Measurements from ENCODE around the gene BIRC7.

The BIRC7 gene

DNA sequence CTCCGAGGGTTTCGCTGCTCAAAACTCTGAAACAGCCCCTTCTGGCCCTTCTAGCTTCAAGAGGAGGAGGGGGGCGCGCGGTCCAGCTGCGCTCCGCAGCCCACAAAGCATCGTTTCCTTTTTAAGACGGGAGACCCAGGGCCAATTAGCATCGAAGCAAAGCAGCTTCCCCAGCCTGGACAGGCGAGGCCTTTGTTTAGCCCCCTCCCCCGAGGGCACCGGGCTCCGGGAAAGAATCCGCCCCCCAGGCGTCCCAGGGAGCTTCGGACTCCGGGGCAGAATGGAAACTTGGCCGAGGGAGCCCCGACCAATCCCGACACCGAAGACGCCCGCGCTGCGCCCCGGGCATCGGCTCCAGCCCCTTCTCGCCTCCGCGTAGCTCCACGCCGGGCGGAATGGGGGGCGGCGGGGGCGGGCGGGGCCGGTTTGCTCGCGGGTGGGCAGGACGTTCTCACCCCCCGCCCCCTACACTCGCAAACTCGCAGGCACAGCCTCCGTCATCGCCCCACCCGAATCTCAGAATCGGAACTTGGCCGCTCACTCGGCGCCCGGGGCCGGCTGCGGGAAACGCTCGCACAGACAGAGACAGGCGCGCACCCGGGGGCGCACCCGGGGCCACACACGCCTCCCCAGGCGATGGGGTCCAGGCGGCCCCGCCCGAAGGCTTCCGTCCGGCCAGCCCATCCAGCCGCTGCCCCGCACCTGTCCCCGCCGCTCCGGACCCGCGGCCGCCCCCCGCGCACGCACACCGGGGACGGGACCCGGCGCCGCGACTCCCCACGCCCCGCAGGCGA lies 17.9 kb downstream of the BIRC7 start:
- H3K4me3 ChIP-seq (ENCODE audit: low read length): no peak overlapping the region; the same call in 1 of the 2 replicates
- DNase-seq (ENCODE audit: low read depth): no peak

GRCh38 chr20:63254232-63254605 lies 18.5 kb downstream of the BIRC7 start, which contains the start of gene NKAIN4:
Gene NKAIN4, minus strand, starts transcription at chr20:63254463. Its CDS starts 13 bp downstream, at chr20:63254450.
- TF ChIP-seq, protein P1, sequence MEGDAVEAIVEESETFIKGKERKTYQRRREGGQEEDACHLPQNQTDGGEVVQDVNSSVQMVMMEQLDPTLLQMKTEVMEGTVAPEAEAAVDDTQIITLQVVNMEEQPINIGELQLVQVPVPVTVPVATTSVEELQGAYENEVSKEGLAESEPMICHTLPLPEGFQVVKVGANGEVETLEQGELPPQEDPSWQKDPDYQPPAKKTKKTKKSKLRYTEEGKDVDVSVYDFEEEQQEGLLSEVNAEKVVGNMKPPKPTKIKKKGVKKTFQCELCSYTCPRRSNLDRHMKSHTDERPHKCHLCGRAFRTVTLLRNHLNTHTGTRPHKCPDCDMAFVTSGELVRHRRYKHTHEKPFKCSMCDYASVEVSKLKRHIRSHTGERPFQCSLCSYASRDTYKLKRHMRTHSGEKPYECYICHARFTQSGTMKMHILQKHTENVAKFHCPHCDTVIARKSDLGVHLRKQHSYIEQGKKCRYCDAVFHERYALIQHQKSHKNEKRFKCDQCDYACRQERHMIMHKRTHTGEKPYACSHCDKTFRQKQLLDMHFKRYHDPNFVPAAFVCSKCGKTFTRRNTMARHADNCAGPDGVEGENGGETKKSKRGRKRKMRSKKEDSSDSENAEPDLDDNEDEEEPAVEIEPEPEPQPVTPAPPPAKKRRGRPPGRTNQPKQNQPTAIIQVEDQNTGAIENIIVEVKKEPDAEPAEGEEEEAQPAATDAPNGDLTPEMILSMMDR (conservative IDR thresholded peaks at IDR 0.05; ENCODE audit: low read length): no peak
- no peak for DNase-seq (ENCODE audit: low read depth)
- no peak within 1 kb of the TSS; the same call in 1 of the 2 replicates for H3K4me3 ChIP-seq (ENCODE audit: low read length)

More for the DNA sequence above, 17.9 kb downstream of the BIRC7 start:
- TF ChIP-seq, protein P1 (conservative IDR thresholded peaks at IDR 0.05; ENCODE audit: low read length): no peak

DNA sequence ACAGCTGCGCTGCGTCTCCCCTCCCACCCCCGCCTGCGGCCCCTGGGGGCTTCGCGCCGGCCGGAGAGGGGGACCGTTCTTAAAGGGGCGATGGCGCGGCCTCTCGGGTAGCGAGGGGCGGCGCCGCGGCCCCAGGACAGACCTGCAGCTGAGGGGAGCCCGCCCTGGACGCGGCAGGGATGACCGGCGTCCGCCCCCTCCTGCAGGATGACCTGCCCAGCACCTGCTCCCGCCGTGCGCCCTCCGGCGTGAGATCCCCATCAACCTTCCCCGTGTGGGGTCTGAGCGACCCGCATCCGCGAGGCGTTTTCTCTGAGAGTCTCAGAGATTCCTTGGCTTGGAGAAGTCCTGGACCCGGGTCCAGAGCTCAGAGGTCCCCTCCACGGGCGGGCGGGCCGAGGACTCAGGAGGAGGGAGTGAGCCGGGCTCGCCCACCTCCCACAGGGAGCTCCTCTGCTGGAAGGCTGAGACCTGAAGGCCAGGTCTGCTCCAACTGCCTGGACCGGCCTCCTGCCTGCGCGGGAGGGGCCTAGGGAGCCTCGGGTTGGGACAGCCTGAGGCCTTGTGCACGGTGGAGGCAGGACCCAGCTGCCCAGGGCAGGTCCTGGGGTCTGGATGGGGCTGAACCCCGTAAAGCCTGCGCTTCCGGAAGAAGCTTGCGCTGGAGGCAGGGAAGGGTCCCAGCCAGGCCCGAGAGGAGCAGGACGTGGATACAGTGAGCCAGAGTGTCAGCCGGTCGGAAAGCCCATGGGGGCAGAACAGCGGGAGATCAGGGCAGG lies 19.1 kb downstream of the BIRC7 start:
- no peak overlapping the region for H3K4me3 ChIP-seq (ENCODE audit: low read length)
- TF ChIP-seq, protein P1 (conservative IDR thresholded peaks at IDR 0.05; ENCODE audit: low read length): no peak
- no peak for DNase-seq (ENCODE audit: low read depth)

GRCh38 chr20:63255931-63256704 lies 20.4 kb downstream of the BIRC7 start:
- TF ChIP-seq, protein P1 (conservative IDR thresholded peaks at IDR 0.05; ENCODE audit: low read length): no peak
- no peak overlapping the region for H3K4me3 ChIP-seq (ENCODE audit: low read length)
- DNase-seq (ENCODE audit: low read depth): no peak

DNA sequence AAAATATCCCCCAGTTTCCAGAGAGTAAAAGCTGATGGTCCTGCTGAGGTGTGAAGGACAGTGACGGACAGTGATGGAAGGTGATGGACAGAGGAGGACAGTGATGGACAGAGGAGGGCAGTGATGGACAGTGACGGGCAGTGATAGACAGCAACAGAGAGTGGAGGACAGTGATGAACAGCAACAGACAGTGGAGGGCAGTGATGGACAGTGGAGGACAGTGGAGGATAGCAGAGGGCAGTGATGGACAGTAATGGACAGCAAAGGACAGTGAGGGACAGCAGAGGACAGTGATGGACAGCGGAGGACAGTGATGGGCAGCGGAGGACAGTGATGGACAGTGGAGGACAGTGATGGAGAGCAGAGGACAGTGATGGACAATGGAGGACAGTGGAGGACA lies 21.2 kb downstream of the BIRC7 start:
- DNase-seq (ENCODE audit: low read depth): no peak
- TF ChIP-seq, protein P1 (conservative IDR thresholded peaks at IDR 0.05; ENCODE audit: low read length): no peak
- H3K4me3 ChIP-seq (ENCODE audit: low read length): no peak overlapping the region

DNA sequence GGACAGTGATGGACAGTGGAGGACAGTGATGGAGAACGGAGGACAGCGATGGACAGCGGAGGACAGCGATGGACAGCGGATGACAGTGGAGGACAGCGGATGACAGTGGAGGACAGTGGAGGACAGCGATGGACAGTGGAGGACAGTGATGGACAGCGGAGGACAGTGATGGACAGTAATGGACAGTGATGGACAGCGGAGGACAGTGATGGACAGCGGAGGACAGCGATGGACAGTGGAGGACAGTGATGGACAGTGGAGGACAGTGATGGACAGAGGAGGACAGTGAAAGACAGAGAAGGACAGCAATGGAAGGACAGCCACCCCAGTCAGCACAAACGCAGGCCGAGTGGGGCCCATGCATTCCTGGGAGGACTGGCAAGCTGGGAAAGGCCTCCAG lies 21.9 kb downstream of the BIRC7 start:
- DNase-seq (ENCODE audit: low read depth): no peak
- TF ChIP-seq, protein P1 (conservative IDR thresholded peaks at IDR 0.05; ENCODE audit: low read length): no peak
- no peak overlapping the region for H3K4me3 ChIP-seq (ENCODE audit: low read length)
